ENCODE measurements around the gene MICU1.

GRCh38 chr10:72344932-72345331, 280.9 kb downstream of the MICU1 start:
- TF ChIP-seq CTCF (IDR thresholded peaks at IDR 0.05 in 2 of 3, conservative IDR thresholded peaks at IDR 0.05 in 1 of 3; ENCODE audit: control insufficient read depth in 2 of 3, extremely low read depth in 1 of 3, insufficient read depth in 1 of 3, low read depth in 3 of 3, low read length in 3 of 3) = no peak
- TF ChIP-seq PKNOX1 (IDR thresholded peaks at IDR 0.05) = no peak
- no peak for TF ChIP-seq POLR2AphosphoS5 (IDR thresholded peaks at IDR 0.05; ENCODE audit: low read length)
- no peak for TF ChIP-seq CREB1 (IDR thresholded peaks at IDR 0.05; ENCODE audit: low read depth)
- TF ChIP-seq POLR2A (IDR thresholded peaks at IDR 0.05; ENCODE audit: low read depth, low read length) = no peak

Measured in GM12878 (cell line).